HepG2 (cell line): ENCODE data around the gene MINDY1. TPM values are rescaled to one million over a fixed set of nuclear protein-coding genes. Genes with fewer than 3 reads are reported as not detected.
A peak's percentile ranks its signal among the peaks of the same experiment; 100 is the strongest.

Experiments
- CBX5 ChIP-seq: sonication (generic); formaldehyde crosslinking; IDR thresholded peaks from 2 replicates; pipeline ENCODE4 v1.4.0; 2020; ENCODE audit warnings: missing genetic modification reagents, borderline replicate concordance
- FOXK2 ChIP-seq: fragments of 450-650 bp; IDR thresholded peaks from 2 replicates; pipeline ENCODE4 v1.6.1; 2016
- GLI4 ChIP-seq: sonication (generic); formaldehyde crosslinking; IDR thresholded peaks from 2 replicates; pipeline ENCODE4 v1.5.1; 2020; ENCODE audit warnings: missing genetic modification reagents, mild to moderate bottlenecking, moderate library complexity, borderline replicate concordance
- HNRNPUL1 ChIP-seq: fragments of 200-400 bp; formaldehyde crosslinking; IDR thresholded peaks from 2 replicates; pipeline ENCODE4 v1.6.1; 2017; ENCODE audit warnings: low read depth, mild to moderate bottlenecking, low read length, moderate library complexity
- KMT2A ChIP-seq: sonication (generic); formaldehyde crosslinking; IDR thresholded peaks from 2 replicates; pipeline ENCODE4 v1.4.0; 2020; ENCODE audit warnings: missing genetic modification reagents
- MTF1 ChIP-seq: sonication (generic); formaldehyde crosslinking; IDR thresholded peaks from 2 replicates; pipeline ENCODE4 v1.5.0; 2020; ENCODE audit warnings: missing genetic modification reagents
- POGZ ChIP-seq: sonication (generic); formaldehyde crosslinking; IDR thresholded peaks from 2 replicates; pipeline ENCODE4 v1.4.0; 2020; ENCODE audit warnings: mild to moderate bottlenecking, missing genetic modification reagents
- SRSF1 ChIP-seq: fragments of 200-400 bp; formaldehyde crosslinking; optimal IDR thresholded peaks from 2 replicates; pipeline ENCODE3; 2017; ENCODE audit warnings: mild to moderate bottlenecking, low read depth, low read length, moderate library complexity
- ZBTB1 ChIP-seq: sonication (generic); formaldehyde crosslinking; IDR thresholded peaks from 2 replicates; pipeline ENCODE4 v1.4.0; 2020; ENCODE audit warnings: missing genetic modification reagents, borderline replicate concordance
- ZFP1 ChIP-seq: IDR thresholded peaks from 2 replicates; pipeline ENCODE4 v1.6.1; 2016
- ZMYM2 ChIP-seq: sonication (generic); formaldehyde crosslinking; IDR thresholded peaks from 2 replicates; pipeline ENCODE4 v1.8.0; 2022; ENCODE audit warnings: mild to moderate bottlenecking, missing genetic modification reagents
- ZNF251 ChIP-seq: sonication (generic); formaldehyde crosslinking; IDR thresholded peaks from 2 replicates; pipeline ENCODE4 v1.9.0; 2021; ENCODE audit warnings: mild to moderate bottlenecking, missing genetic modification reagents
- ZNF329 ChIP-seq: sonication (generic); formaldehyde crosslinking; IDR thresholded peaks from 2 replicates; pipeline ENCODE4 v1.9.0; 2021; ENCODE audit warnings: low read depth, mild to moderate bottlenecking, missing genetic modification reagents
- ZNF350 ChIP-seq: sonication (generic); formaldehyde crosslinking; IDR thresholded peaks from 2 replicates; pipeline ENCODE4 v1.4.0; 2020; ENCODE audit warnings: mild to moderate bottlenecking, low read depth, missing genetic modification reagents, borderline replicate concordance
- ZNF530 ChIP-seq: sonication (generic); formaldehyde crosslinking; IDR thresholded peaks from 2 replicates; pipeline ENCODE4 v1.5.0; 2020; ENCODE audit warnings: low read depth, mild to moderate bottlenecking, missing genetic modification reagents
- ZNF652 ChIP-seq: IDR thresholded peaks from 2 replicates; pipeline ENCODE4 v1.6.1; 2016; ENCODE audit warnings: low read depth, borderline replicate concordance
- ZNF678 ChIP-seq: sonication (generic); formaldehyde crosslinking; IDR thresholded peaks from 2 replicates; pipeline ENCODE4 v1.4.0; 2020; ENCODE audit warnings: mild to moderate bottlenecking, missing genetic modification reagents
- ZNF776 ChIP-seq: sonication (generic); formaldehyde crosslinking; IDR thresholded peaks from 2 replicates; pipeline ENCODE4 v1.4.0; 2020; ENCODE audit warnings: mild to moderate bottlenecking, missing genetic modification reagents
- ZNF780A ChIP-seq: sonication (generic); formaldehyde crosslinking; IDR thresholded peaks from 2 replicates; pipeline ENCODE4 v1.8.0; 2022; ENCODE audit warnings: mild to moderate bottlenecking, missing genetic modification reagents, moderate library complexity
- ZNF883 ChIP-seq: sonication (generic); formaldehyde crosslinking; IDR thresholded peaks from 2 replicates; pipeline ENCODE4 v1.5.1; 2020; ENCODE audit warnings: mild to moderate bottlenecking, missing genetic modification reagents; ENCODE audit errors: not compliant biosample characterization
- ZSCAN21 ChIP-seq: sonication (generic); formaldehyde crosslinking; IDR thresholded peaks from 2 replicates; pipeline ENCODE4 v1.8.0; 2022; ENCODE audit warnings: mild to moderate bottlenecking, missing genetic modification reagents, moderate library complexity, borderline replicate concordance
- polyA plus RNA-seq, 8 experiments: library from polyadenylated mRNA; depleted of rRNA in 3 of 8; stranded (reverse) in 7 of 8; unstranded in 1 of 8; fragments of >200 nt; fragmentation: Illumina TruSeq in 4 of 8; extraction: Trizol in 4 of 8; gene quantifications; 2 replicates each; pipeline versions ENCODE4 v1.2.1 to v1.2.3, GENCODE V29; 2011 to 2016; ENCODE audit warnings: low read depth in 4 of 8, missing spikeins in 1 of 8, mixed read lengths in 1 of 8; ENCODE audit not compliant: insufficient read depth in 1 of 8
- total RNA-seq, 5 experiments: library from RNA; depleted of rRNA; stranded (reverse); fragments of >200 nt; fragmentation: Illumina TruSeq; extraction: Trizol; gene quantifications; 2 replicates each; pipeline ENCODE4 v1.2.3, GENCODE V29; 2016; ENCODE audit warnings: low read depth in 1 of 5
- TF ChIP-seq, protein P1 (sequence below): sonication (generic); formaldehyde crosslinking; IDR thresholded peaks from 2 replicates; pipeline ENCODE4 v1.4.0; 2020; ENCODE audit warnings: missing genetic modification reagents, mild to moderate bottlenecking, borderline replicate concordance
- TF ChIP-seq, protein P2 (sequence below): sonication (generic); formaldehyde crosslinking; IDR thresholded peaks from 2 replicates; pipeline ENCODE4 v1.8.1; 2023; ENCODE audit warnings: missing genetic modification reagents, mild to moderate bottlenecking, borderline replicate concordance
- TF ChIP-seq, protein P3 (sequence below): sonication (generic); formaldehyde crosslinking; IDR thresholded peaks from 2 replicates; pipeline ENCODE4 v1.4.0; 2020; ENCODE audit warnings: mild to moderate bottlenecking, missing genetic modification reagents
- TF ChIP-seq, protein P4 (sequence below): sonication (generic); formaldehyde crosslinking; IDR thresholded peaks from 2 replicates; pipeline ENCODE4 v1.8.1; 2023; ENCODE audit warnings: mild to moderate bottlenecking, moderate library complexity, missing genetic modification reagents
- TF ChIP-seq, protein P5 (sequence below): sonication (generic); formaldehyde crosslinking; IDR thresholded peaks from 2 replicates; pipeline ENCODE4 v1.8.0; 2022; ENCODE audit warnings: mild to moderate bottlenecking, missing genetic modification reagents, moderate library complexity

The MINDY1 gene
- total and polyA plus RNA-seq, 2 of the 13 experiments (the other 11 are each of a cell fraction or from before 2014, with no cell fraction given), result 11.1 to 15.0 TPM

DNA sequence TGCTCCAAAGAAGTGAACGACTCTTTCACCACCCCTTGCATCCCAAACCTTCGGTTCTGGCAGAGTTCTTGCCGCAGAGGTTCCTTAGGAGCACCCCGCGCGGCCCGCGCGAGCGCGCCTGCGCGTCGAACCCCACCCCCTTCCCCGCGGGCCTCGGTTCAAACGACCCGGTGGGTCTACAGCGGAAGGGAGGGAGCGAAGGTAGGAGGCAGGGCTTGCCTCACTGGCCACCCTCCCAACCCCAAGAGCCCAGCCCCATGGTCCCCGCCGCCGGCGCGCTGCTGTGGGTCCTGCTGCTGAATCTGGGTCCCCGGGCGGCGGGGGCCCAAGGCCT, 40.9 kb upstream of the MINDY1 start, which contains the start of gene C1orf56 (continued):
- TF ChIP-seq, protein P1, sequence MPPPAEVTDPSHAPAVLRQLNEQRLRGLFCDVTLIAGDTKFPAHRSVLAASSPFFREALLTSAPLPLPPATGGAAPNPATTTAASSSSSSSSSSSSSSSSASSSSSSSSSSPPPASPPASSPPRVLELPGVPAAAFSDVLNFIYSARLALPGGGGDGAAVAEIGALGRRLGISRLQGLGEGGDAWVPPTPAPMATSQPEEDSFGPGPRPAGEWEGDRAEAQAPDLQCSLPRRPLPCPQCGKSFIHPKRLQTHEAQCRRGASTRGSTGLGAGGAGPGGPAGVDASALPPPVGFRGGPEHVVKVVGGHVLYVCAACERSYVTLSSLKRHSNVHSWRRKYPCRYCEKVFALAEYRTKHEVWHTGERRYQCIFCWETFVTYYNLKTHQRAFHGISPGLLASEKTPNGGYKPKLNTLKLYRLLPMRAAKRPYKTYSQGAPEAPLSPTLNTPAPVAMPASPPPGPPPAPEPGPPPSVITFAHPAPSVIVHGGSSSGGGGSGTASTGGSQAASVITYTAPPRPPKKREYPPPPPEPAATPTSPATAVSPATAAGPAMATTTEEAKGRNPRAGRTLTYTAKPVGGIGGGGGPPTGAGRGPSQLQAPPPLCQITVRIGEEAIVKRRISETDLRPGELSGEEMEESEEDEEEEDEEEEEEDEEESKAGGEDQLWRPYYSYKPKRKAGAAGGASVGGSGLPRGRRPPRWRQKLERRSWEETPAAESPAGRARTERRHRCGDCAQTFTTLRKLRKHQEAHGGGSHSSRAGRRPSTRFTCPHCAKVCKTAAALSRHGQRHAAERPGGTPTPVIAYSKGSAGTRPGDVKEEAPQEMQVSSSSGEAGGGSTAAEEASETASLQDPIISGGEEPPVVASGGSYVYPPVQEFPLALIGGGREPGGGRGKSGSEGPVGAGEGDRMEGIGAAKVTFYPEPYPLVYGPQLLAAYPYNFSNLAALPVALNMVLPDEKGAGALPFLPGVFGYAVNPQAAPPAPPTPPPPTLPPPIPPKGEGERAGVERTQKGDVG (CRISPR knock-in tag), result no peak
- TF ChIP-seq ZNF530 (CRISPR knock-in tag) (no peak), KMT2A (no peak), ZFP1 (CRISPR knock-in tag) (no peak), ZBTB1 (no peak), ZSCAN21 (CRISPR knock-in tag) (no peak), ZNF652 (no peak), HNRNPUL1 (no peak), ZNF329 (no peak), GLI4 (CRISPR knock-in tag) (no peak), MTF1 (CRISPR knock-in tag) (no peak), ZNF883 (CRISPR knock-in tag) (no peak), FOXK2 (no peak), ZNF350 (CRISPR knock-in tag) (no peak), ZNF678 (CRISPR knock-in tag) (no peak; the same call in 1 of the 2 replicates), CBX5 (CRISPR knock-in tag) (no peak), ZMYM2 (CRISPR knock-in tag) (no peak), ZNF776 (CRISPR knock-in tag) (no peak), POGZ (no peak; the same call in 1 of the 2 replicates), SRSF1 (no peak), ZNF780A (CRISPR knock-in tag) (no peak), ZNF251 (CRISPR knock-in tag) (no peak)
- TF ChIP-seq, protein P2, sequence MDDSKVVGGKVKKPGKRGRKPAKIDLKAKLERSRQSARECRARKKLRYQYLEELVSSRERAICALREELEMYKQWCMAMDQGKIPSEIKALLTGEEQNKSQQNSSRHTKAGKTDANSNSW (CRISPR knock-in tag), result no peak
- TF ChIP-seq, protein P3, sequence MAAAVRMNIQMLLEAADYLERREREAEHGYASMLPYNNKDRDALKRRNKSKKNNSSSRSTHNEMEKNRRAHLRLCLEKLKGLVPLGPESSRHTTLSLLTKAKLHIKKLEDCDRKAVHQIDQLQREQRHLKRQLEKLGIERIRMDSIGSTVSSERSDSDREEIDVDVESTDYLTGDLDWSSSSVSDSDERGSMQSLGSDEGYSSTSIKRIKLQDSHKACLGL (CRISPR knock-in tag), result no peak
- TF ChIP-seq, protein P4, sequence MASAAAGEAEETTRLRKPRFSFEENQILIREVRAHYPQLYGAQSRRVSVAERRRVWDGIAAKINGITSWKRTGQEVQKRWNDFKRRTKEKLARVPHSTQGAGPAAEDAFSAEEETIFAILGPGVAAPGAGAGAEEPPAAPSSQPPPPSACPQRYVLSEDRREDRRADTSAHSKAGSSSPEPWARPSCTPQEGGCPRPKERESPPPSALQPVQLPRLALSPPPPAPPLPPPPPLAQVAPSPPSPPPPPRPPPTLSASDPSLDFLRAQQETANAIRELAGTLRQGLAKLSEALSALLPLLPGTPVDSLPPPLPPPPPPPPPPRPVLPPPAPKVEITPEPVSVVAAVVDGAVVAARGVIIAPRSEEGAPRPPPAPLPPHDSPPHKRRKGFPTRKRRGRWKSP (CRISPR knock-in tag), result 0 out of 2 replicates have a peak, but pooled peaks have one; percentile 58
- TF ChIP-seq, protein P5, sequence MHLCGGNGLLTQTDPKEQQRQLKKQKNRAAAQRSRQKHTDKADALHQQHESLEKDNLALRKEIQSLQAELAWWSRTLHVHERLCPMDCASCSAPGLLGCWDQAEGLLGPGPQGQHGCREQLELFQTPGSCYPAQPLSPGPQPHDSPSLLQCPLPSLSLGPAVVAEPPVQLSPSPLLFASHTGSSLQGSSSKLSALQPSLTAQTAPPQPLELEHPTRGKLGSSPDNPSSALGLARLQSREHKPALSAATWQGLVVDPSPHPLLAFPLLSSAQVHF (CRISPR knock-in tag), result no peak
